Progenitor cell of endocrine pancreas (in vitro differentiated cells): ENCODE measurements around the gene IREB2. TPM values are rescaled to one million over a fixed set of nuclear protein-coding genes. Genes with fewer than 3 reads are reported as not detected.
"Not testable (repeated sequence)": the region's sequence is repeated elsewhere in the genome, so short reads cannot be mapped to it uniquely, and the experiment has no call there.

Source experiments
- DNase-seq: peaks from one replicate; pipeline ENCODE4 v3.0.0; 2021; ENCODE audit warnings: low spot score; ENCODE audit not compliant: unreplicated experiment
- H3K27ac Mint-ChIP-seq: 2 replicates; pipeline ENCODE4 v1.8.0; 2021; ENCODE audit warnings: mild to moderate bottlenecking, moderate library complexity, mixed read lengths
- H3K27me3 Mint-ChIP-seq: 2 replicates; pipeline ENCODE4 v1.8.0; 2021; ENCODE audit warnings: mixed read lengths
- H3K36me3 Mint-ChIP-seq: 2 replicates; pipeline ENCODE4 v1.8.0; 2022; ENCODE audit warnings: mixed read lengths; ENCODE audit not compliant: insufficient read depth
- H3K4me1 Mint-ChIP-seq: 2 replicates; pipeline ENCODE4 v1.8.0; 2021; ENCODE audit warnings: low read depth, mixed read lengths
- H3K4me3 Mint-ChIP-seq: 2 replicates; pipeline ENCODE4 v1.8.0; 2021; ENCODE audit warnings: low read depth, mild to moderate bottlenecking, moderate library complexity, mixed read lengths
- H3K9me3 Mint-ChIP-seq: 2 replicates; pipeline ENCODE4 v1.8.0; 2021; ENCODE audit warnings: low read depth, mixed read lengths
- CTCF ChIP-seq: fragments of 200-600 bp; sonication (generic); IDR thresholded peaks from one replicate; pipeline ENCODE4 v1.5.0; 2021; ENCODE audit warnings: antibody characterized with exemption, mild to moderate bottlenecking; ENCODE audit not compliant: unreplicated experiment
- total RNA-seq: library from RNA; stranded (reverse); gene quantifications from 2 replicates; pipeline ENCODE4 v1.2.1, GENCODE V29; 2021

IREB2 gene
- total RNA-seq, 1 donor from 2014 or later: 95.3 TPM

- Mint-ChIP-seq H3K4me1 (peaks cover 15% of the 10 kb centered on the region), H3K27me3 (no peaks in the 10 kb centered on the region), H3K4me3 (peak overlapping the region; percentile 31), H3K9me3 (no peaks in the 10 kb centered on the region), H3K27ac (no peak overlapping the region), H3K36me3 (peaks cover 3% of the 10 kb centered on the region)
- DNase-seq: no peak
- TF ChIP-seq CTCF: no peak
Measured at GRCh38 chr15:78538358-78538757, 100.3 kb downstream of the IREB2 start.

GRCh38 chr15:78539464-78540140 lies 101.6 kb downstream of the IREB2 start:
- not testable (repeated sequence) for H3K36me3 Mint-ChIP-seq, H3K27me3 Mint-ChIP-seq, H3K9me3 Mint-ChIP-seq, DNase-seq
- H3K27ac Mint-ChIP-seq: peak overlapping the region; percentile 99
- H3K4me3 Mint-ChIP-seq: peak overlapping the region; percentile 100
- H3K4me1 Mint-ChIP-seq: peaks cover 15% of the 10 kb centered on the region

- peak; percentile 90 for DNase-seq
- Mint-ChIP-seq H3K4me1 (peaks cover 15% of the 10 kb centered on the region), H3K4me3 (peak within 1 kb of the TSS; percentile 100), H3K27me3 (no peaks in the 10 kb centered on the region), H3K9me3 (no peaks in the 10 kb centered on the region), H3K36me3 (peaks cover 5% of the 10 kb centered on the region), H3K27ac (peak within 1 kb of the TSS; percentile 99)
- peak; percentile 27 for TF ChIP-seq CTCF
Measured at GRCh38 chr15:78540141-78540870, 102.3 kb downstream of the IREB2 start, which contains the start of gene PSMA4. TSS of gene PSMA4 (plus strand) at chr15:78540444. CDS start at chr15:78541928, 1,484 bp downstream.

GRCh38 chr15:78540871-78541743 lies 103.1 kb downstream of the IREB2 start:
- Mint-ChIP-seq H3K4me1 (peaks cover 15% of the 10 kb centered on the region), H3K27ac (peak overlapping the region; percentile 97), H3K9me3 (no peaks in the 10 kb centered on the region), H3K36me3 (peaks cover 5% of the 10 kb centered on the region), H3K27me3 (no peaks in the 10 kb centered on the region), H3K4me3 (peak overlapping the region; percentile 100)
- TF ChIP-seq CTCF: no peak
- DNase-seq: no peak

- Mint-ChIP-seq H3K27ac (peak overlapping the region; percentile 83), H3K4me3 (peak overlapping the region; percentile 100), H3K4me1 (peaks cover 9% of the 10 kb centered on the region), H3K9me3 (no peaks in the 10 kb centered on the region), H3K27me3 (no peaks in the 10 kb centered on the region), H3K36me3 (peaks cover 8% of the 10 kb centered on the region)
- no peak for DNase-seq
- no peak for TF ChIP-seq CTCF
Measured at GRCh38 chr15:78541744-78542034, 103.7 kb downstream of the IREB2 start.
